CD1c-positive myeloid dendritic cell (primary cell): ENCODE results near the gene TINCR.
A peak's percentile ranks its signal among the peaks of the same experiment; 100 is the strongest.
"Not testable (repeated sequence)": the region's sequence is repeated elsewhere in the genome, so short reads cannot be mapped to it uniquely, and the experiment has no call there.

Experiments
- DNase-seq: peaks from one replicate; pipeline ENCODE4 v3.0.0-alpha.2; 2016; ENCODE audit errors: extremely low spot score

The TINCR gene

DNA sequence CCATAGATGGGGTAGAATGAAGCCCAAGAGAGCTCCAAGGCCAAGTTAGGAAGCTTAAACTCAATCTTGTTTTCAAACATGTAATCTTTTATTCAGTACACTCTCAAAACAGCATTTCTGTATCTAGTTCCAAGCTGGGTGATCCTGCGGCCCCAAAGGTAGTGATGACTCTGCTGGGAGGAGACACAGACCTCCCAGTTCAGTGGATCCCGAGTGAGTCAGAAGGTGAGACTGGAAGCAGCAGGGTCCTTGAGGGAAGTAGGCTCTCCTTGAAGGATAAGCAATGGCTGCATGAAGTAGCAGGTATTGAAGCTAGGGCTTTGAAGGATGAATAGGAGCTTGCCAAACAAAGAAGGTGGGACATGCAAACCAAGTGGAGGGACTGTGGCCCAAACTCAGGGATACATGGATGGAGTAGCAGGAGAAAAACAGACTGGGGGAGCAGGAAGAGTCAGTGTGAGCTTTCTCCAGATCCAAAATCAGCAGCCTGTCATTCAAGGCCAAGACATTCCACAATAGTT is 9.6 kb downstream of the TINCR start:
- no peak for DNase-seq

DNA sequence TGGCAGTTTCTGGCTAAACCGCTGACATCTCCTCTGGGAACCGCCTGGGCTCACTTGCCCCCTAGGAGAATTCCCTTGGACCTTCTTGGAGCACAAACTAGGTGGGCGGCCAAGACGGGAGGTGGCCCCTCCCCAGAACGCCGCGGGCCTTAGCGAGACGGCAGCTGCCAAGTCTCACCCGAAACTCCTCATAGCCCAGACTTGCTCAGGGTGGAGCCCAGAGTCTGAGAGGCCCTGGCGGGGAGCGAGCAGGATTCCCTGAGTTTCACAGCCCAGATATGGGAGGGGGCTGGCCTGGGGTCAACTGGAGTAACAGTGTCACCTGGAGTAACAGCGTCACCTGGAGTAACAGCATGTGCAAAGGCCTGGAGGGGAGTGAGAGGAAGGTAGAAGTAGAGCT is 10.1 kb downstream of the TINCR start:
- no peak for DNase-seq

- DNase-seq, result no peak
Measured at GRCh38 chr19:5554828-5555227, 12.9 kb downstream of the TINCR start.

- no peak for DNase-seq
Measured at GRCh38 chr19:5553892-5554291, 13.9 kb downstream of the TINCR start.

DNA sequence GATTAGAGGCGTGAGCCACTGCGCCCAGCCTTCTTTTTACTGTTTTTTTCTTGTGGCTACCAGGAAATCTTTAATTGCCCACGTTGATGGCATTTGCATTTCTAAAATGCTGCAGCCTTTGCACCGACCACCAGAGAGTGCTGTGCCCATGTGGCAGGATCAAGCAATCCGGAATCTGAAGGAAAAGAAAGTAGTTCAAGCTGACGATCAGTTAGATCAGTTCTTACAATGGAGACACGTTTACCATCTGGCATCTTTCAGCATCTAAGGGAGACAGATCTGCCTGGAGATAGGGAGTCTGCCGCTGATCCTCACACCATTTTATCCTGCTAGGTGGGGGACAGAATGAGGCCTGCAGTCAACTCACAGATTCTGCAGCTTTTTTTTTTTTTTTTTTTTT is 19.9 kb downstream of the TINCR start:
- DNase-seq, result peak; percentile 8

DNA sequence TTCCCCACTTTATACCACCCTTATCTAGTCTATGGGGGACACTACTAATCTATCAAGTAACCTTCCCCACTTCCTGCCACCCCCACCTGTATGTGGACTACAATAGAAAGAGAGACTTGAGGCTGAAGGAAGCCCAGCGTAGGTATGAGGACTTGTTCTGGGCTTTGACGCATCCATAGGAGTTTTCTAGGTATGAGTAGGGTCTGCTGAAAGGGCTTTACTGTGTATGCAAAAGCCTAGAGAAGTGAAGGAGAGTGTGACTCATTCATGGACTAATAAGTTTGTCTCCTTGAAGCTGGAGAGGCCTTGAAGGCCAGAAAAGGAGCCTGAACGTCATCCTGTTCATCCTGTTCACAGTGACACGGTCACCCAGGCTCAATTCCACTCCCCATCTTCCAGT is 21.8 kb downstream of the TINCR start:
- DNase-seq, result no peak

- DNase-seq, result no peak
Measured at GRCh38 chr19:5545051-5545450, 22.7 kb downstream of the TINCR start.

DNA sequence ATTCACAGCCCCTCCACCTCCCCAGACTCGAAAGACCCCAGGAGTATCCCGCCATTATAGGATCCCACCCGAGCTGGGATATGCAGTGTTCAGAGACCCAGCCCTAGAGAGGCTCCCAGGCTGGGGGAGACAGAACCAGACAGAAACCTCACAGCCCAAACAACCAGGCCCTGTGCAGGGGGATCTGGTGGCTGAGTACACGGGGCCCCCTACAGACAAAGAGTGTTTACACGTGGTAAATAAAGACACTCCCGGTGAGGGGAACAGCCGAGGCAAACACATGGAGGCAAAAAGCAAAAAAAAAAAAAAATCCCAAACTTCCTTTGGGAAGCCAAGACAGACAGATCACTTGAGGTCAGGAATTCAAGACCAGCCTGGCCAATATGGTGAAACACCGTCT is 25.1 kb downstream of the TINCR start:
- no peak for DNase-seq

- DNase-seq, result no peak
Measured at GRCh38 chr19:5541456-5541855, 26.3 kb downstream of the TINCR start.

- no peak for DNase-seq
Measured at GRCh38 chr19:5540208-5540607, 27.5 kb downstream of the TINCR start.

- DNase-seq, result no peak
Measured at GRCh38 chr19:5537870-5538269, 29.9 kb downstream of the TINCR start.

GRCh38 chr19:5536982-5537579 is 30.7 kb downstream of the TINCR start:
- not testable (repeated sequence) for DNase-seq

DNA sequence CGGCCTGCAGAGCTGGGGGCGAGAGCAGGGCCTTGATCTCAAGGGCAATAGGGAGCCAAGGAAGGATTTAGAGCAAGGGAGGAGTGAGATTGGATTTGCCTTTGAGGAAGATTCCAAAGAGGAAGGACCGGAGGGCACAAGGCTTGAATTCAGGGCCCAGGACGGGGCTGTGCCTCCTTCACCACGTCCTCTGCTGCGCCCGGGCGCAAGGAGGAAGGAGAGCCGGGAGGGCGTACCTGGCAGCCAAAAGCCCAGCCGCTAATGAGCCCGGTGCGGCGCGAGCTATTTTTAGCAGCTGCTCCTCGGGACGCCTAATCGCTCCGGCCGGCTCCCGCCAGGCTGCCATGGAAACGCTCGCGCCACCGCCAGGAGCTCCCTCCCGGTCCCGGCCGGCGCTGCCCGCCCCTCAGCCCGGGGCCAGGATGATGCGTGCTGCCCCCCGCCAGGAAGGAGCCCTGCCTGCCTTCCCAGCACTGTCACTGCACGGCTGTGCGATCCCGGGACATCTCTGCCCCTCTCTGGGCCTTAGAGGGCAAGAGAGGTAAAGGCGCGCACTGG is 31.3 kb downstream of the TINCR start:
- DNase-seq, result no peak

DNA sequence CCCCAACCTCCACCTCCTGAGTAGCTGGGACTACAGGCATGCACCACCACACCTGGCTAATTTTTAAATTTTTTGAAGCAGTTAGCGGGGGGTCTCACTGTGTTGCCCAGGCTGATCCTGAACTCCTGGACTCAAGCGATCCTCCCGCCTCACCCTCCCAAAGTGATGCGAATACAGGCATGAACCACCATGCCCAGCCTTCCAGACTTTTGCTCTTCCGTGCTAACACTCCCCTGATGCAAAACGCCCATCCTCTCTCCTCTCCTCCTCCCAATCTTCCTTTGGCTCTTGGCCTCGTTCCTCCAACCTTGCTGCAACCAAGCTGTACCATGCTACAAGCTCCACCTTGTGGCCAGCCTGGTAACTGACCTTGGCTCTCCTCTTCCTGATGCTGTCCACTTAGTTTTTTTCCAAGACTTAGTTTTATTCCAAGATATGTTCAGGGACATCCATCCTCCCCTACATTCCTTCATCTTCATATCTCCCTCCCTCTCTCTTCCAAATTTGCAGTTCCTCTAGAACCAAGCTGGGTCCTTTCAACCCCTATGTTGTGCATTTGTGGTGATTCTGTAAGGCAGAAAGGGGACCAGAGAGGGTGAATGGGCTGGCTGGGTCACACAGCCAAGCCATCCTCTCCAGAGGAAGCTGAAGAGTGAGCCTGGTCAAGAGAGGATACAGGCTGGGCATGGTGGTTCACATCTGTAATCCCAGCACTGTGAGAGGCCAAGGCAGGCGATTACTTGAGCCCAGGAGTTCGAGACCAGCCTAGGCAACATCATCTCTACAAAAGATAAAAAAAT is 32.8 kb downstream of the TINCR start:
- DNase-seq, result peak; percentile 1

DNA sequence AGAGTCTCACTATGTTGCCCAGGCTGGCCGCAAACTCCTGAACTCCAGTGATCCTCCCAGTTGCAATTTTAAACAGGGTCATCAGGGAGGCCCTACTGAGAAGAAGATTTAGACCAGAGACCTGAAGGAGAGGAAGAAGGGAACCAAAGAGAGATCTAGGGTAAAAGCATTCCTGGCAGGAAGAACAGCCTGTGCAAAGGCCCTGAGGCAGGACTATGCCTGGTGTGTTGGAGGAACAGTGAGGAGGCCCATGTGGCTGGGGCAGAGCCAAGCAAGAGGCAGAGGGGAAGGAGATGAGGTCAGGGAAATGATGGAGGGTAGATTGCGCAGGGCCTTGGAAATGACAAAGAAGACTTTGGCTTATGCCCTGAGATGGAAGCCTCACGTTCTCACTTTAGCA is 34.5 kb downstream of the TINCR start:
- no peak for DNase-seq

DNA sequence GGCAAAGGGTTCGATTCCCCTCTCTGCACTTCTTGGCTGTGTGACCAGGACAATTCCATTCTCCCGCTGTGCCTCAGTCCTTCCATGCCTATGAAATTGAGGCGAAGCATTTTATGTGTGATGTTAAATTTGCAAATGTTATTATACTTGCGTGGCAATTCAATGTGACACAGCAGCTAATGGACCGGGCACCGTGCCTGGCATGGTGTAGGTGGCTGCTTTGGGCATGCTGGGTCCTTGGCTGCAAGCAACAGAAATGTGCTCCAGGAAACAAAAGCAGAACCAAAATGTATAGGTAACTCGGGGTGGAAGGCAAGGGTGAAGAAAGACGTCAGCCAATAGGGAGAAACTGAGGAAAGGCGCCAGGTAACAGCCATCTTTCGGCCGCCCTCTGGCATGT is 37.1 kb downstream of the TINCR start:
- no peak for DNase-seq

- DNase-seq, result no peak
Measured at GRCh38 chr19:5526691-5527090, 41.1 kb downstream of the TINCR start.

DNA sequence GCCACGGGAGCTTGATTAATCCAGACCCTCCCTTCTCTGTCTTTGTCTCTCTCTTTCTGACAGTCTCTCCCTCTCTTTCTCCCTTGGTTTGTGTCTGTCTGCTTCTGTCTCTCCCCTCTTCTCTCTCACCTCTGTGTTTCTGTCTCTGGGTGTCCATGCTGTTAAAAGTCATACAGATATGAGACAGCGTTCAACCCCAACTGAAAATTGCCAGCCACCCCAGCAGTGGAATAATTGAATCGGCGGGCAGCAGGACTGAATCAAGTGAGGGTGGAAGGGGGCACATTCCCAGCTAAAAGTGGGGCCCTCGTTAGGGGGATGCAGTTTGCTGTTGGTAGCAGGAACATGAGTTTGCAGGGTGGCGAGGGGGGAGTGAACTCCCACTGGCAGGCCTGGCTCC is 43.7 kb downstream of the TINCR start:
- DNase-seq, result no peak

- no peak for DNase-seq
Measured at GRCh38 chr19:5522106-5522505, 45.6 kb downstream of the TINCR start.

DNA sequence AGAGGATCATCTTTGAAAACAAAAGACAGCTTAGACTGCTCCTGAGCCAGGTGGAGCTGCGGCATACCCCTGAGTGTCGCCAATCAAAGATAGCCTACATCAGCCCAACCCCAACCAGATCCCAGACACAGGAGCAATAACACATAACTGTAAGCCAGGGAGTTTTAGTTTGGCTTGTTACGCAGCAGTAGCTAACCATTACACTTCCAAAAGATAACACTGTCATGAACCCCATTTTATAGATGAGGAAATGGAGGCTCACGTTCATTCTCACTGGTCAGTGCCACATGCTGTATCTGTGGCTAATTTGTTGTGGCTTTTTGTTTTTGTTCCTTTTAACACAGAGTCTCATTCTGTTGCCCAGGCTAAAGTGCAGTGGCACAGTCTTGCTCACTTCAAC is 47.3 kb downstream of the TINCR start:
- no peak for DNase-seq

GRCh38 chr19:5519076-5519475 is 48.7 kb downstream of the TINCR start:
- DNase-seq, result no peak

- DNase-seq, result no peak
Measured at GRCh38 chr19:5515737-5516136, 52.0 kb downstream of the TINCR start.

- no peak for DNase-seq
Measured at GRCh38 chr19:5514001-5514400, 53.8 kb downstream of the TINCR start.
